GM12801 (cell line): ENCODE measurements around the gene PNKP.

Experiments
- TF ChIP-seq, protein P1 (sequence below): IDR thresholded peaks from one replicate; pipeline ENCODE4 v1.5.1; 2011; ENCODE audit warnings: control low read depth; ENCODE audit not compliant: insufficient read length; ENCODE audit errors: extremely low read depth

Gene PNKP

DNA sequence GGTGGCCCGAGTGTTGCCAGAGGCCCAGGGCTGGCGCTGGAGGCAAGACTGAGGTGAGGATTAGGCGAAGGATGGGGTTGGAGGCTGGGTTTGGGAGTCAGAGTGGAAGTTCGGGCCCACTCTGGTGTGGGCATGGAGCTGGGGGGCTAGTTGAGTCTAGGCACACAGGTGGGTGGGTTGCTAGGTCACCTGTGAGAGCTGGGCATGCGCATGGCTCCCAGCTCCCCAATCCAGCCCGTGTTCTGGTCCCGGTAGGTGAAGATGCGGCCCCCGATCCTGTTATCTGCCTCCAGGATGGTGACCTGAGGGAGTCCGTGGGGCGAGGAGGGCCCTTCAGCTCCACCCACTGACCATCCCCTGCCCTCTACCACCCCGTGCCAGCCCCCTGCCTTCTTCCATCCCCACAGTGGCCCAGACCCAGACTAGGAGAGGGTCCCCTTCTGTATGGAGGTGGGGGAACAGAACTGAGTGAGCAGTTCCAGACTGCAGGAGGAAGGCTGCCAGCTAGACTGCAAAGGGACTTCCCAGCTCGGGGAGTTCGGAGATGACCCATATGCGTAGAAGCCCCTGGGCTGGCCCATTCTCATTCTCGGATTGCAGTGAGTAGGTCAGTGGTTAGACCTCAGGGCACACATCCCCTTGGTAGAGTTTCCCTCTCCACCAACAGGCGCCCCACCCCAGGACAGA, 27.6 kb upstream of the PNKP start:
- TF ChIP-seq, protein P1, sequence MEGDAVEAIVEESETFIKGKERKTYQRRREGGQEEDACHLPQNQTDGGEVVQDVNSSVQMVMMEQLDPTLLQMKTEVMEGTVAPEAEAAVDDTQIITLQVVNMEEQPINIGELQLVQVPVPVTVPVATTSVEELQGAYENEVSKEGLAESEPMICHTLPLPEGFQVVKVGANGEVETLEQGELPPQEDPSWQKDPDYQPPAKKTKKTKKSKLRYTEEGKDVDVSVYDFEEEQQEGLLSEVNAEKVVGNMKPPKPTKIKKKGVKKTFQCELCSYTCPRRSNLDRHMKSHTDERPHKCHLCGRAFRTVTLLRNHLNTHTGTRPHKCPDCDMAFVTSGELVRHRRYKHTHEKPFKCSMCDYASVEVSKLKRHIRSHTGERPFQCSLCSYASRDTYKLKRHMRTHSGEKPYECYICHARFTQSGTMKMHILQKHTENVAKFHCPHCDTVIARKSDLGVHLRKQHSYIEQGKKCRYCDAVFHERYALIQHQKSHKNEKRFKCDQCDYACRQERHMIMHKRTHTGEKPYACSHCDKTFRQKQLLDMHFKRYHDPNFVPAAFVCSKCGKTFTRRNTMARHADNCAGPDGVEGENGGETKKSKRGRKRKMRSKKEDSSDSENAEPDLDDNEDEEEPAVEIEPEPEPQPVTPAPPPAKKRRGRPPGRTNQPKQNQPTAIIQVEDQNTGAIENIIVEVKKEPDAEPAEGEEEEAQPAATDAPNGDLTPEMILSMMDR = no peak

DNA sequence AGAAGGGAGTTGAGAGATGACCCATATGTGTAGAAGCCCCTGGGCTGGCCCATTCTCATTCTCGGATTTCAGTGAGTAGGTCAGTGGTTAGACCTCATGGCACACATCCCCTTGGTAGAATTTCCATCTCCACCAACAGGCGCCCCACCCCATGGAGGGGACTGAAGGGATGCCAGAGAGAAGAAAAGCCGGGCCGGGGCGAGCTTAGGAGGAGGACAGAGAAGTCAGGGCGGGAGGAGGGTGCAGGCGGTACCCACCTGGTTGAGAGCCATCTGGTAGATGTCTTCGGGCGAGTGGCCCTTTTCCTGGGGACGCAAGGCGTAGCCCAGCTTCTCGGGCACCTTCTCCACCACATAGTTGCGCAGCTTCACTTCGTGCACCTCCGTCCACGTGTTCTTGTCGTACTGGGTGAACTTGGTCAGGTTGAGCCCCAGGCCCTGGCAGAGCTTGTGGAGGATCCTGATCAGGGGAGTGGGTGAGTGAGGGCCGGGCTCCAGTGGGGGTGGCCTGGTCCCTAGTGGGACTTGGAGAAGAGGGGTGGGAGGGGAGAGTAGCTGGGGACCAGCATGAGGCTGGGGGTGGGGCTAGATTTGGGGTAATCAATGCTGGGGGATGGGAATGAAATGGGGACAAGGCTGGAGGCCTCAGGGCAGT, 26.8 kb upstream of the PNKP start:
- TF ChIP-seq, protein P1 = no peak

DNA sequence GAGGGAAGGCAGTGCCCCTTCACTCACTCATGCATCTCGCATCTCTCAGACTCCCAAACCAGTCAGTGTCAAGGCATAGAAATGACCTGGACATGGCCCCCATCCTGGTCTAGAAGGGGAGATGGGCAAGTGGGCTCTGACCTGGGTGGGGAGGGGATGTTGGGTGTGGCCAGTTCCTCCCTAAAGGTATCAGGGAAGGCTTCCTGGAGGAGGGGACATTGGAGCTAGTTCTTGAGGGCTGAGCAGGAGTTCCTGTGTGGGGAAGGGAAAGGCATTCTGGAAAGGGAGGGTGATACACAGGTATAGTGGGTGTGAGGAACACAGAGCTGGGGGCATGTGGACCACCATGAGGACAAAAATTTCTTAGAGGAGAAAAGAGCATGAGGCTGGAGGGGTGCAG, 25.3 kb upstream of the PNKP start:
- TF ChIP-seq, protein P1 = no peak

DNA sequence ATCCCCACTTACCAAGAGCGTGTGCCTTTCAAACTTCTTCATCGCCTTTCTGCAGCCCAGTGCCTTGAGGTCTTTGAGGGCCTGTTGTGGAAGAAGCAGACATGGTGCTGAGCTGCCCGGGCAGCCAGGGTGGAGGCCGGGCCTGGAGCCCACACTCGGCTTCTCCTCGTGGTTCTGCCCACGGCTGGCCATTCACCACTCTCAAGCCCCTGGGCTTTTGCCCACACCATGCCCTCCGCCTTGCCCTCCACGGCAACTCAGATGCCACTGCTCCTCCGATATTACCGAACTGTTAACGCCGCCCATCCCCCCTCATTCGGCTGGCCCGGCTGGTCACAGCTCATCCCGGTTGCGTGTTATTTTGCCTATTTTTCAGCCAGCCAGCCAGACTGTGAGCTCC, 24.0 kb upstream of the PNKP start:
- TF ChIP-seq, protein P1 = no peak

DNA sequence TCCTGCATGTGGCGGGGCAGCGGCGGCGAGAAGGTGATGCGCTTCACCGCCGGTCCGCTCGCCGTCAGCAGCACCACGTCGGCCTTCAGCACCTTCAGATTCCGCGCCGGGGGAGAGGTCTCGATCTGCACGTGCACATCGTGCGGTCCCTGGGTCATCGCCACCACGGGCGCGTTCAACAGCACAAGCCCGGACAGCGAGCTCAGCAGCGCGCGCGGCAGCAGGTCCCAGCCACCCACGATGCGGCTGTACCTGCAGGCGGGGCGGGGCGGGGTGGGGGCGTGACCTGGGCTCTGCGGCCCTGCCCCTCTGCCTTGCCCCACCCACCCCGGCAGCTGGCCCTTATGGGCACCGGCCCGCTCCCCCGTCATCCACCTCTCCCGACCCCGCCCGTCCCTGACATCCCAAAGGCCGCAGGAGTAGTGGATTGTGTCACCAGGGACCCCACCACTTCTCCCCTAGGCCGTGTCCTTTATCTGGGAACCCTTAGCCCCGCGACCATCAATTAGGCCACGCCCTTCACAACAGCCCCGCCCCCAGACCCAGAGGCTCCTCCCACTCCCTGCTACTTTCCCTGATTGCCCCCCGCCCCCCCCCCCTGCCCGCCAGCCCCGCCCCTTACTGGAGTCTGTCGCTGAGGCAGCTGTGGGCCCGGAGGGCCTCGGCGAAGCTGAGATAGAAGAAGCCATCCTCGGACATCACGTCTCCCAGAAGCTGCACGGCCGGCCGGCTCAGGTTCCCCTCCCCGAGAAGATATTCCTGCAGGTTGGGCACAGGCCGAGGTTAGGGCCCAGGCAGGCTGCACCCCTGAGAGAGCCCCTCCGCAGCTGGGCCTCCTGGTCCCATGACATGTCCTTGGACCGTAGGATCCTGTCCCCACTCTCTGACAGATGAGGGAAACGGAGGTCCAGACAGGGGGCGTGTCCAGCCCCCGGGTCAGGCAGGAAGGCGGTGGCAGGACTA, 23.3 kb upstream of the PNKP start:
- TF ChIP-seq, protein P1 = no peak

DNA sequence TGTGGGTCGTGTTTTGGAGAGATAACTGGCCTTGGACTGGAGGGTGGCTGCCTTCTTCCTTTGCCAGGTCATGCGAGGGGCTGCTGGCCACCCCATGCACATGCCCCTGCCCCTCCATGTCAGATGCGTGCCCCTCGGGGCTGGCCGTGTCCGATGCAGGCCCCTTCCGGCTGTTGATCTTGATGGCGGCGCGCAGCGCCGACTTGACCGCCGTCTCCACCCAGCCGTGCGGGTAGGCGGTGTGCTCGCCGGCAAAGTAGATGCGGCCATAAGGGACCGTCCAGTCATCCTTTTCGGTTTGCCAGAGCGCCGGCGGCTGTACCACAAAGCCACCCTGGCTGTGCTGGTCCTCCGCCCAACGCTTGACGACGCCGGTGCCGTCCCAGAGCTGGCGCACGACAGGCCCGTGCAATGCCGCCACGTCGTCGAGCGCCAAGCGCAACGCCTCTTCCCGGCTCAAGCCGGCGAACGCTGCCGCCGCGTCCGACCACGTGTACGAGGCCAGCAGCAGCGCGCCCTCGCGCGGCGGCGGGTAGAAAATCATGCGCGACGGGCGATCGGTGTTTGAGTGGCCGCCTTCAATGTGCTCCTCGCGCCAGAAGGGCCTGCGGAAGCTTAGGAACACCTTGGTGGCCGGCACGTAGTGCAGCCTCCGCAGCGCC, 22.4 kb upstream of the PNKP start:
- TF ChIP-seq, protein P1 = no peak
